Measurements from ENCODE around the gene ARMC9.

GRCh38 chr2:231334981-231335380 is 136.6 kb downstream of the ARMC9 start:
- TF ChIP-seq REST (IDR thresholded peaks at IDR 0.05; ENCODE audit: insufficient read depth in 1 of 2, low read depth in 2 of 2, low read length in 2 of 2) (no peak), POLR2AphosphoS5 (IDR thresholded peaks at IDR 0.05; ENCODE audit: low read depth, low read length) (no peak), TAF1 (IDR thresholded peaks at IDR 0.05; ENCODE audit: borderline replicate concordance, insufficient read depth, low read length) (no peak), FOXP2 (optimal IDR thresholded peaks at IDR 0.05; ENCODE audit: borderline replicate concordance, extremely low read depth, extremely low read length, insufficient read depth) (no peak), SIN3A (IDR thresholded peaks at IDR 0.05; ENCODE audit: borderline replicate concordance, insufficient read depth, low read length) (no peak)

All from PFSK-1 (cell line).